MM.1S (cell line): ENCODE measurements around the gene RAI1.

Source experiments
- DNase-seq: peaks from one replicate; pipeline ENCODE4 v3.0.0-alpha.2; 2015
- H2AFZ ChIP-seq: fragments of 300-600 bp; sonication (generic); 2 replicates; pipeline ENCODE4 v1.6.0; 2016; ENCODE audit warnings: antibody characterized with exemption, low read length
- H3F3A ChIP-seq: fragments of 300-600 bp; sonication (generic); 2 replicates; pipeline ENCODE4 v1.6.1; 2016; ENCODE audit warnings: mild to moderate bottlenecking, antibody characterized with exemption, low read length, moderate library complexity, mixed read lengths; ENCODE audit not compliant: insufficient read depth
- H3K27ac ChIP-seq: fragments of 300-600 bp; sonication (generic); 2 replicates; pipeline ENCODE4 v1.5.1; 2016; ENCODE audit warnings: mild to moderate bottlenecking, low read length
- H3K27me3 ChIP-seq: fragments of 300-600 bp; sonication (generic); replicated peaks from 2 replicates; pipeline ENCODE4 v1.6.0; 2016; ENCODE audit warnings: low read length; ENCODE audit not compliant: insufficient read depth
- H3K36me3 ChIP-seq: fragments of 300-600 bp; sonication (generic); replicated peaks from 2 replicates; pipeline ENCODE4 v1.6.1; 2016; ENCODE audit warnings: mild to moderate bottlenecking, low read length, mixed read lengths; ENCODE audit not compliant: insufficient read depth
- H3K4me1 ChIP-seq: fragments of 300-600 bp; sonication (generic); 2 replicates; pipeline ENCODE4 v1.6.1; 2016; ENCODE audit warnings: low read length, mixed read lengths
- H3K4me2 ChIP-seq: fragments of 300-600 bp; sonication (generic); 2 replicates; pipeline ENCODE4 v1.6.0; 2016; ENCODE audit warnings: low read depth, low read length
- H3K4me3 ChIP-seq: fragments of 300-600 bp; sonication (generic); 2 replicates; pipeline ENCODE4 v1.5.1; 2016; ENCODE audit warnings: low read length, mixed read lengths
- H3K79me2 ChIP-seq: fragments of 300-600 bp; sonication (generic); 2 replicates; pipeline ENCODE4 v1.6.1; 2016; ENCODE audit warnings: mixed run types, low read length, mixed read lengths
- H3K9ac ChIP-seq: fragments of 300-600 bp; sonication (generic); 2 replicates; pipeline ENCODE4 v1.6.1; 2016; ENCODE audit warnings: low read length, mixed read lengths
- H3K9me2 ChIP-seq: fragments of 300-600 bp; sonication (generic); replicated peaks from 2 replicates; pipeline ENCODE4 v1.6.1; 2016; ENCODE audit warnings: mild to moderate bottlenecking, low read length, mixed read lengths; ENCODE audit not compliant: insufficient read depth
- H3K9me3 ChIP-seq: fragments of 300-600 bp; sonication (generic); replicated peaks from 2 replicates; pipeline ENCODE4 v1.6.1; 2016; ENCODE audit warnings: mild to moderate bottlenecking, low read length, mixed read lengths; ENCODE audit not compliant: insufficient read depth
- H4K20me1 ChIP-seq: fragments of 300-600 bp; sonication (generic); 2 replicates; pipeline ENCODE4 v1.6.1; 2016; ENCODE audit warnings: mild to moderate bottlenecking, low read length, moderate library complexity, mixed read lengths; ENCODE audit not compliant: insufficient read depth
- CTCF ChIP-seq: fragments of 300-600 bp; sonication (generic); IDR thresholded peaks from 2 replicates; pipeline ENCODE4 v1.5.1; 2016; ENCODE audit warnings: antibody characterized with exemption, low read length, mixed read lengths
- EZH2 ChIP-seq: fragments of 300-600 bp; sonication (generic); optimal IDR thresholded peaks from 2 replicates; pipeline ENCODE3; 2017; ENCODE audit warnings: low read depth, mild to moderate bottlenecking, antibody characterized with exemption, low read length, mixed read lengths
- EZH2phosphoT487 ChIP-seq: fragments of 300-600 bp; sonication (generic); IDR thresholded peaks from 2 replicates; pipeline ENCODE4 v1.6.1; 2018; ENCODE audit warnings: antibody characterized with exemption, low read length

Gene RAI1

GRCh38 chr17:17836818-17837379 is 155.6 kb downstream of the RAI1 start, which contains the start of gene SREBF1:
TSS of gene SREBF1 (minus strand) at chr17:17836986. CDS start at chr17:17836817, 169 bp downstream.
- TF ChIP-seq EZH2phosphoT487 (no peak), EZH2 (no peak), CTCF (no peak)
- H3K9ac ChIP-seq = peak within 1 kb of the TSS; percentile 99
- peaks cover 18% of the 10 kb centered on the region for H3F3A ChIP-seq
- H3K9me3 ChIP-seq = no peaks in the 10 kb centered on the region
- peak within 1 kb of the TSS; percentile 35; the same call in 1 of the 2 replicates for H2AFZ ChIP-seq
- H3K79me2 ChIP-seq = peaks cover 35% of the 10 kb centered on the region
- H3K36me3 ChIP-seq = no peaks in the 10 kb centered on the region
- no peaks in the 10 kb centered on the region for H4K20me1 ChIP-seq
- H3K27ac ChIP-seq = peak within 1 kb of the TSS; percentile 80
- no peaks in the 10 kb centered on the region for H3K9me2 ChIP-seq
- peak within 1 kb of the TSS; percentile 91 for H3K4me3 ChIP-seq
- peak; percentile 39 for DNase-seq
- H3K4me1 ChIP-seq = peaks cover 51% of the 10 kb centered on the region
- H3K4me2 ChIP-seq = peak within 1 kb of the TSS; percentile 96
- no peaks in the 10 kb centered on the region for H3K27me3 ChIP-seq

GRCh38 chr17:17837380-17837821 is 156.1 kb downstream of the RAI1 start:
- H3F3A ChIP-seq = peaks cover 18% of the 10 kb centered on the region
- H3K4me1 ChIP-seq = peaks cover 51% of the 10 kb centered on the region
- no peaks in the 10 kb centered on the region for H4K20me1 ChIP-seq
- H3K36me3 ChIP-seq = no peaks in the 10 kb centered on the region
- H3K4me3 ChIP-seq = 0 out of 2 replicates have a peak overlapping the region, but pooled peaks have one; percentile 91
- no peaks in the 10 kb centered on the region for H3K9me3 ChIP-seq
- H3K79me2 ChIP-seq = peaks cover 30% of the 10 kb centered on the region
- no peak for DNase-seq
- peak overlapping the region; percentile 80; the same call in 1 of the 2 replicates for H3K27ac ChIP-seq
- no peak overlapping the region; the same call in 1 of the 2 replicates for H3K9ac ChIP-seq
- peak overlapping the region; percentile 96; the same call in 1 of the 2 replicates for H3K4me2 ChIP-seq
- no peak overlapping the region for H2AFZ ChIP-seq
- H3K9me2 ChIP-seq = no peaks in the 10 kb centered on the region
- no peaks in the 10 kb centered on the region for H3K27me3 ChIP-seq
- no peak for TF ChIP-seq EZH2phosphoT487
- TF ChIP-seq CTCF = no peak
- TF ChIP-seq EZH2 = no peak

GRCh38 chr17:17837966-17838962 is 157.0 kb downstream of the RAI1 start:
- Histone ChIP-seq H2AFZ (no peak overlapping the region), H3F3A (peaks cover 18% of the 10 kb centered on the region), H3K9me3 (no peaks in the 10 kb centered on the region), H4K20me1 (no peaks in the 10 kb centered on the region), H3K4me1 (peaks cover 51% of the 10 kb centered on the region), H3K79me2 (peaks cover 26% of the 10 kb centered on the region), H3K27ac (no peak overlapping the region), H3K27me3 (no peaks in the 10 kb centered on the region), H3K9me2 (no peaks in the 10 kb centered on the region), H3K36me3 (no peaks in the 10 kb centered on the region), H3K9ac (no peak overlapping the region), H3K4me2 (no peak overlapping the region), H3K4me3 (no peak overlapping the region)
- no peak for TF ChIP-seq CTCF
- TF ChIP-seq EZH2phosphoT487 = no peak
- TF ChIP-seq EZH2 = no peak
- no peak for DNase-seq
